GM18499 (cell line): ENCODE data around the gene IP6K2.
A peak's percentile ranks its signal among the peaks of the same experiment; 100 is the strongest.
"Not testable (repeated sequence)": the region's sequence is repeated elsewhere in the genome, so short reads cannot be mapped to it uniquely, and the experiment has no call there.

ENCODE experiments used
- ATAC-seq: cut with Tn5 transposase; IDR thresholded peaks from one replicate; pipeline ENCODE4 v1.9.1; 2021; ENCODE audit warnings: moderate number of reproducible peaks; ENCODE audit not compliant: insufficient read depth, unreplicated experiment

Gene IP6K2

GRCh38 chr3:48716982-48717746 lies at the start of gene IP6K2:
Gene IP6K2, minus strand, starts transcription at chr3:48717221. Its CDS starts 21,930 bp downstream, at chr3:48695291.
- peak; percentile 89 for ATAC-seq

GRCh38 chr3:48765376-48765775 lies 48.4 kb upstream of the IP6K2 start:
- no peak for ATAC-seq

GRCh38 chr3:48762816-48763215 lies 45.8 kb upstream of the IP6K2 start:
- no peak for ATAC-seq

GRCh38 chr3:48759991-48760540 lies 43.0 kb upstream of the IP6K2 start:
- not testable (repeated sequence) for ATAC-seq

GRCh38 chr3:48759531-48759930 lies 42.5 kb upstream of the IP6K2 start:
- ATAC-seq: not testable (repeated sequence)

GRCh38 chr3:48759071-48759470 lies 42.0 kb upstream of the IP6K2 start:
- no peak for ATAC-seq

GRCh38 chr3:48756640-48757039 lies 39.6 kb upstream of the IP6K2 start:
- ATAC-seq: no peak

- ATAC-seq: no peak
These were observed 33.8 kb upstream of the IP6K2 start for GRCh38 chr3:48750856-48751255.

GRCh38 chr3:48748754-48749153 lies 31.7 kb upstream of the IP6K2 start:
- no peak for ATAC-seq

GRCh38 chr3:48747706-48748105 lies 30.7 kb upstream of the IP6K2 start:
- no peak for ATAC-seq

GRCh38 chr3:48747015-48747615 lies 30.1 kb upstream of the IP6K2 start:
- ATAC-seq: no peak

GRCh38 chr3:48743773-48744172 lies 26.8 kb upstream of the IP6K2 start:
- no peak for ATAC-seq

GRCh38 chr3:48741226-48741625 lies 24.2 kb upstream of the IP6K2 start:
- not testable (repeated sequence) for ATAC-seq

GRCh38 chr3:48739955-48740823 lies 23.2 kb upstream of the IP6K2 start:
- no peak for ATAC-seq

GRCh38 chr3:48739617-48739954 lies 22.6 kb upstream of the IP6K2 start:
- no peak for ATAC-seq

GRCh38 chr3:48738926-48739616 lies 22.1 kb upstream of the IP6K2 start:
- ATAC-seq: no peak

- no peak for ATAC-seq
These were observed 21.1 kb upstream of the IP6K2 start for GRCh38 chr3:48738144-48738536.

GRCh38 chr3:48735075-48735767 lies 18.2 kb upstream of the IP6K2 start:
- not testable (repeated sequence) for ATAC-seq

- not testable (repeated sequence) for ATAC-seq
These were observed 17.5 kb upstream of the IP6K2 start for GRCh38 chr3:48734541-48734940.
